H9 (cell line): Measurements from ENCODE around the gene USP34. TPM values are rescaled to one million over a fixed set of nuclear protein-coding genes. Genes with fewer than 3 reads are reported as not detected.

Experiments
- DNase-seq: peaks from one replicate; pipeline ENCODE4 v3.0.0-alpha.2; 2017
- H2AFZ ChIP-seq: one replicate; pipeline ENCODE4 v1.6.1; 2013; ENCODE audit warnings: mild to moderate bottlenecking, low read length, control low read depth, moderate library complexity
- H2AK5ac ChIP-seq: 2 replicates; pipeline ENCODE4 v1.6.1; 2013; ENCODE audit warnings: low read length, control low read depth, mixed read lengths; ENCODE audit not compliant: insufficient read length
- H2BK120ac ChIP-seq: one replicate; pipeline ENCODE4 v1.6.1; 2013; ENCODE audit warnings: low read depth, mild to moderate bottlenecking, low read length, control low read depth, inconsistent platforms; ENCODE audit not compliant: poor library complexity, severe bottlenecking
- H2BK12ac ChIP-seq: 2 replicates; pipeline ENCODE4 v1.6.1; 2013; ENCODE audit warnings: low read length, control low read depth, mixed read lengths, low read depth; ENCODE audit not compliant: insufficient read length
- H2BK15ac ChIP-seq: 2 replicates; pipeline ENCODE4 v1.6.1; 2013; ENCODE audit warnings: low read depth, low read length, control low read depth
- H2BK20ac ChIP-seq: one replicate; pipeline ENCODE4 v1.6.1; 2013; ENCODE audit warnings: low read depth, mild to moderate bottlenecking, low read length, control low read depth, inconsistent platforms; ENCODE audit not compliant: poor library complexity, severe bottlenecking
- H2BK5ac ChIP-seq: 2 replicates; pipeline ENCODE4 v1.6.1; 2013; ENCODE audit warnings: low read length, control low read depth, mixed read lengths; ENCODE audit not compliant: insufficient read length
- H3K14ac ChIP-seq: 2 replicates; pipeline ENCODE4 v1.6.1; 2013; ENCODE audit warnings: low read length, control low read depth; ENCODE audit not compliant: insufficient read depth
- H3K18ac ChIP-seq: 2 replicates; pipeline ENCODE4 v1.6.1; 2013; ENCODE audit warnings: low read depth, mild to moderate bottlenecking, mixed read lengths, low read length, control low read depth; ENCODE audit not compliant: insufficient read length
- H3K23ac ChIP-seq: 2 replicates; pipeline ENCODE4 v1.6.1; 2013; ENCODE audit warnings: low read length, control low read depth, mixed read lengths, low read depth; ENCODE audit not compliant: insufficient read length
- H3K23me2 ChIP-seq: 2 replicates; pipeline ENCODE4 v1.6.1; 2013; ENCODE audit warnings: low read depth, mild to moderate bottlenecking, mixed read lengths, low read length, control low read depth; ENCODE audit not compliant: insufficient read length, poor library complexity, severe bottlenecking
- H3K27ac ChIP-seq: 2 replicates; pipeline ENCODE4 v1.5.1; 2013; ENCODE audit warnings: low read length, control low read depth, mixed read lengths, low read depth; ENCODE audit not compliant: insufficient read length
- H3K27me3 ChIP-seq: 2 replicates; pipeline ENCODE4 v1.6.1; 2013; ENCODE audit warnings: low read length, control low read depth, inconsistent platforms; ENCODE audit not compliant: insufficient read depth
- H3K4ac ChIP-seq: 2 replicates; pipeline ENCODE4 v1.6.1; 2013; ENCODE audit warnings: low read depth, mild to moderate bottlenecking, control low read depth, inconsistent platforms, low read length, moderate library complexity
- H3K4me1 ChIP-seq: 2 replicates; pipeline ENCODE4 v1.6.1; 2013; ENCODE audit warnings: low read length, control low read depth, inconsistent platforms; ENCODE audit not compliant: insufficient read depth
- H3K4me2 ChIP-seq: 2 replicates; pipeline ENCODE4 v1.6.1; 2013; ENCODE audit warnings: low read length, control low read depth, mixed read lengths; ENCODE audit not compliant: insufficient read length, insufficient read depth
- H3K56ac ChIP-seq: 2 replicates; pipeline ENCODE4 v1.6.1; 2013; ENCODE audit warnings: low read depth, mild to moderate bottlenecking, mixed read lengths, low read length, control low read depth; ENCODE audit not compliant: insufficient read length
- H3K79me1 ChIP-seq: 2 replicates; pipeline ENCODE4 v1.6.1; 2013; ENCODE audit warnings: low read depth, mild to moderate bottlenecking, moderate library complexity, low read length, control low read depth, inconsistent platforms; ENCODE audit not compliant: insufficient read depth, poor library complexity, severe bottlenecking
- H3K79me2 ChIP-seq: 2 replicates; pipeline ENCODE4 v1.6.1; 2013; ENCODE audit warnings: low read length, control low read depth, inconsistent platforms; ENCODE audit not compliant: insufficient read depth
- H3K9ac ChIP-seq: 2 replicates; pipeline ENCODE4 v1.6.1; 2013; ENCODE audit warnings: low read length, control low read depth, mixed read lengths; ENCODE audit not compliant: insufficient read length; ENCODE audit errors: extremely low read depth
- H3K9me3 ChIP-seq: one replicate; pipeline ENCODE4 v1.6.1; 2013; ENCODE audit warnings: low read depth, low read length, inconsistent platforms; ENCODE audit not compliant: control insufficient read depth
- H3T11ph ChIP-seq: one replicate; pipeline ENCODE4 v1.6.1; 2013; ENCODE audit warnings: mild to moderate bottlenecking, low read length, control low read depth, inconsistent platforms
- H4K20me1 ChIP-seq: one replicate; pipeline ENCODE4 v1.6.1; 2013; ENCODE audit not compliant: control insufficient read depth, insufficient read length, insufficient read depth
- H4K5ac ChIP-seq: 2 replicates; pipeline ENCODE4 v1.6.1; 2013; ENCODE audit warnings: low read depth, mild to moderate bottlenecking, mixed read lengths, low read length, control low read depth; ENCODE audit not compliant: insufficient read length
- H4K8ac ChIP-seq: replicated peaks from 2 replicates; pipeline ENCODE4 v1.6.1; 2013; ENCODE audit warnings: low read length, control low read depth, mixed read lengths, low read depth; ENCODE audit not compliant: insufficient read length
- H4K91ac ChIP-seq: 2 replicates; pipeline ENCODE4 v1.6.1; 2013; ENCODE audit warnings: low read depth, mild to moderate bottlenecking, moderate library complexity, mixed read lengths, low read length, control low read depth; ENCODE audit not compliant: insufficient read length
- H3K27ac Mint-ChIP-seq, 3 experiments: 2 replicates in 2 of 3; 3 replicates in 1 of 3; pipeline ENCODE4 v1.8.0; 2020 to 2021; ENCODE audit warnings: mixed read lengths in 3 of 3, mild to moderate bottlenecking in 1 of 3, moderate library complexity in 1 of 3
- H3K27me3 Mint-ChIP-seq: 2 replicates; pipeline ENCODE4 v1.8.0; 2021; ENCODE audit warnings: low read depth, mild to moderate bottlenecking, moderate library complexity, mixed read lengths
- H3K36me3 Mint-ChIP-seq, 3 experiments: 2 replicates in 2 of 3; 3 replicates in 1 of 3; pipeline ENCODE4 v1.8.0; 2020 to 2021; ENCODE audit warnings: low read depth in 3 of 3, mixed read lengths in 3 of 3; ENCODE audit not compliant: insufficient read depth in 1 of 3
- H3K4me1 Mint-ChIP-seq, 2 experiments: 2 replicates each; pipeline ENCODE4 v1.8.0; 2020; ENCODE audit warnings: mixed read lengths in 2 of 2
- H3K4me3 Mint-ChIP-seq, 2 experiments: 2 replicates in 1 of 2; 3 replicates in 1 of 2; pipeline ENCODE4 v1.8.0; 2020 to 2021; ENCODE audit warnings: mild to moderate bottlenecking in 2 of 2, mixed read lengths in 2 of 2, moderate library complexity in 1 of 2
- H3K9me3 Mint-ChIP-seq, 2 experiments: 2 replicates in 1 of 2; 3 replicates in 1 of 2; pipeline ENCODE4 v1.8.0; 2020; ENCODE audit warnings: mild to moderate bottlenecking in 2 of 2, mixed read lengths in 2 of 2, moderate library complexity in 1 of 2
- WGBS: extraction: QIAGEN DNeasy Blood & Tissue Kit; methylation state at CpG from one replicate; pipeline ENCODE4 v1.1.7; 2013; ENCODE audit warnings: missing lambda C conversion rate, low lambda C conversion rate, mixed read lengths; ENCODE audit not compliant: insufficient read length; ENCODE audit errors: extremely low coverage; 5-methylcytosine and 5-hydroxymethylcytosine counted together
- long read RNA-seq: library from polyadenylated mRNA; unstranded; transcript quantifications from one replicate; pipeline ENCODE4 v2.0.0, GENCODE V29; 2020
- total RNA-seq: library from RNA; stranded (reverse); gene quantifications from 2 replicates; pipeline ENCODE4 v1.2.1, GENCODE V29; 2021
- TF ChIP-seq, protein P1 (sequence below): fragments of 200-600 bp; sonication (generic); conservative IDR thresholded peaks from 3 replicates; pipeline ENCODE4 v1.8.0; 2021; ENCODE audit warnings: antibody characterized with exemption, mild to moderate bottlenecking

Gene USP34, protein sequence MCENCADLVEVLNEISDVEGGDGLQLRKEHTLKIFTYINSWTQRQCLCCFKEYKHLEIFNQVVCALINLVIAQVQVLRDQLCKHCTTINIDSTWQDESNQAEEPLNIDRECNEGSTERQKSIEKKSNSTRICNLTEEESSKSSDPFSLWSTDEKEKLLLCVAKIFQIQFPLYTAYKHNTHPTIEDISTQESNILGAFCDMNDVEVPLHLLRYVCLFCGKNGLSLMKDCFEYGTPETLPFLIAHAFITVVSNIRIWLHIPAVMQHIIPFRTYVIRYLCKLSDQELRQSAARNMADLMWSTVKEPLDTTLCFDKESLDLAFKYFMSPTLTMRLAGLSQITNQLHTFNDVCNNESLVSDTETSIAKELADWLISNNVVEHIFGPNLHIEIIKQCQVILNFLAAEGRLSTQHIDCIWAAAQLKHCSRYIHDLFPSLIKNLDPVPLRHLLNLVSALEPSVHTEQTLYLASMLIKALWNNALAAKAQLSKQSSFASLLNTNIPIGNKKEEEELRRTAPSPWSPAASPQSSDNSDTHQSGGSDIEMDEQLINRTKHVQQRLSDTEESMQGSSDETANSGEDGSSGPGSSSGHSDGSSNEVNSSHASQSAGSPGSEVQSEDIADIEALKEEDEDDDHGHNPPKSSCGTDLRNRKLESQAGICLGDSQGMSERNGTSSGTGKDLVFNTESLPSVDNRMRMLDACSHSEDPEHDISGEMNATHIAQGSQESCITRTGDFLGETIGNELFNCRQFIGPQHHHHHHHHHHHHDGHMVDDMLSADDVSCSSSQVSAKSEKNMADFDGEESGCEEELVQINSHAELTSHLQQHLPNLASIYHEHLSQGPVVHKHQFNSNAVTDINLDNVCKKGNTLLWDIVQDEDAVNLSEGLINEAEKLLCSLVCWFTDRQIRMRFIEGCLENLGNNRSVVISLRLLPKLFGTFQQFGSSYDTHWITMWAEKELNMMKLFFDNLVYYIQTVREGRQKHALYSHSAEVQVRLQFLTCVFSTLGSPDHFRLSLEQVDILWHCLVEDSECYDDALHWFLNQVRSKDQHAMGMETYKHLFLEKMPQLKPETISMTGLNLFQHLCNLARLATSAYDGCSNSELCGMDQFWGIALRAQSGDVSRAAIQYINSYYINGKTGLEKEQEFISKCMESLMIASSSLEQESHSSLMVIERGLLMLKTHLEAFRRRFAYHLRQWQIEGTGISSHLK (N-terminal part only)
- 84.3 and 93.9 TPM in 2 replicates for total RNA-seq
- long read RNA-seq, partial matches to known transcripts: 18 of 24 reads
- long read RNA-seq, other reads (novel, unspliced or antisense): 6 of 24 reads

DNA sequence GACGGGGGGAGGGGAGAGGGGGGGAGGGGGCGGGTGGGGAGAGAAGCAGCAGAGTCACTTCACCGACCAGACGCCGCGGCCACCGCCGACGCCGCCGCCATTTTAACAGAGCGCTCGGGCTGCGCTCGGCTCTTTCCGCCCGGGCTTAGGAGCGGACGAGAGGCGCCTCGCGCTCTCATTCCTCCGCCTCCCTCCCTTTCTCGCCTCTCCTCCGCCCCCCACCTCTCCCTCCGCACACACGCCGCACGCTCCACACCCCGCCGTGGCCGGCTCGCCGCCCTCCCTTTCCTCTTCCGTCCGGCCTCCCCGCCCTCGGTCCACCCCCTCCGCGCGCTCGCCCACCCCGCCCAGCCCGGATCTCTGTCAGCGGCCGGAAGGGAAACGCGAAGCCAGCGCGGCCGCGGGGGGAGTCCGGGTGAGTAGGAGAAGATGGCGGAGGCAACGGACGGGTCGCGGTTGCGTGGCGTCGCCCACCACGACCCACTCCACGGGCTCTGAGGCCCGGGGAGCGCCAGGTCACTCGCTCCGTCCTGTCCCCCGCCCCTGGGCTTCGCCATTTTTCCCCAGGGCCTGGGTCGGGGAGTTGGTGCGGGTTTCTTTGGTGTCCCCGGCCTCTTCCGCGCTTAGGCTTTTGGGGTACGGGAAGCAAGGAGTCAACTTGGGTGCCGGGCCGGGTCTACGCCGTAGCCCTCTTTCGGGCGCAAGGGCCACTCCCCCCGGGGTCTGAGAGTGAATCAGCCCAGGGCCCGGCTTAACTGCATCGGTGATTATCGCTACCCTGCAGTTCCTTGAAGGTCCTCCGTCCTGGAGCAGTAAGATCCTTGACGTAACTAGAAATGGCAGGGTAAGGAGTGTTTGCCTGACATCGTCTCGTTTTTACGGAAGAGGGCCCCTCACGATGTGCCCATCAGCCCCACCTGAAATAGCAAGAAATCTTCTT lies at the start of gene USP34:
TSS of gene USP34 (minus strand) at position 123 of the 940 bp plus-strand sequence. CDS start 395 bp downstream, outside the sequence.
- no peak within 1 kb of the TSS for H2AK5ac ChIP-seq
- H3K56ac ChIP-seq: no peak within 1 kb of the TSS
- DNase-seq: peak; percentile 91
- no CpG with 5 or more reads among the region's 91 CpGs for WGBS
- H3T11ph ChIP-seq: no peak within 1 kb of the TSS
- H3K79me2 ChIP-seq: peaks cover 35% of the 10 kb centered on the region; the same call in 1 of the 2 replicates
- H3K27ac ChIP-seq: peak within 1 kb of the TSS; percentile 53
- no peak within 1 kb of the TSS for H3K4ac ChIP-seq
- no peak within 1 kb of the TSS for H2BK5ac ChIP-seq
- no peak within 1 kb of the TSS for H2BK120ac ChIP-seq
- peak within 1 kb of the TSS; percentile 64 for H3K14ac ChIP-seq
- no peaks in the 10 kb centered on the region for H3K9me3 ChIP-seq
- H3K4me3 Mint-ChIP-seq: peak within 1 kb of the TSS; percentile 93 to 98
- peaks cover 7% of the 10 kb centered on the region for H3K23me2 ChIP-seq
- no peak within 1 kb of the TSS for H2BK20ac ChIP-seq
- H3K23ac ChIP-seq: no peak within 1 kb of the TSS
- H3K4me1 ChIP-seq: no peaks in the 10 kb centered on the region
- TF ChIP-seq, protein P1, sequence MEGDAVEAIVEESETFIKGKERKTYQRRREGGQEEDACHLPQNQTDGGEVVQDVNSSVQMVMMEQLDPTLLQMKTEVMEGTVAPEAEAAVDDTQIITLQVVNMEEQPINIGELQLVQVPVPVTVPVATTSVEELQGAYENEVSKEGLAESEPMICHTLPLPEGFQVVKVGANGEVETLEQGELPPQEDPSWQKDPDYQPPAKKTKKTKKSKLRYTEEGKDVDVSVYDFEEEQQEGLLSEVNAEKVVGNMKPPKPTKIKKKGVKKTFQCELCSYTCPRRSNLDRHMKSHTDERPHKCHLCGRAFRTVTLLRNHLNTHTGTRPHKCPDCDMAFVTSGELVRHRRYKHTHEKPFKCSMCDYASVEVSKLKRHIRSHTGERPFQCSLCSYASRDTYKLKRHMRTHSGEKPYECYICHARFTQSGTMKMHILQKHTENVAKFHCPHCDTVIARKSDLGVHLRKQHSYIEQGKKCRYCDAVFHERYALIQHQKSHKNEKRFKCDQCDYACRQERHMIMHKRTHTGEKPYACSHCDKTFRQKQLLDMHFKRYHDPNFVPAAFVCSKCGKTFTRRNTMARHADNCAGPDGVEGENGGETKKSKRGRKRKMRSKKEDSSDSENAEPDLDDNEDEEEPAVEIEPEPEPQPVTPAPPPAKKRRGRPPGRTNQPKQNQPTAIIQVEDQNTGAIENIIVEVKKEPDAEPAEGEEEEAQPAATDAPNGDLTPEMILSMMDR: no peak
- H4K5ac ChIP-seq: no peak within 1 kb of the TSS
- H3K18ac ChIP-seq: peak within 1 kb of the TSS; percentile 85
- H2BK15ac ChIP-seq: no peak within 1 kb of the TSS
- H4K91ac ChIP-seq: no peak within 1 kb of the TSS
- peaks cover 2% of the 10 kb centered on the region for H3K79me1 ChIP-seq
- H3K9me3 Mint-ChIP-seq: no peaks in the 10 kb centered on the region; a peak in 1 of 5 replicates
- H4K20me1 ChIP-seq: no peaks in the 10 kb centered on the region
- H3K9ac ChIP-seq: peak within 1 kb of the TSS; percentile 92
- H4K8ac ChIP-seq: no peak within 1 kb of the TSS
- no peaks in the 10 kb centered on the region for H3K27me3 Mint-ChIP-seq
- H2BK12ac ChIP-seq: no peak within 1 kb of the TSS
- no peaks in the 10 kb centered on the region for H3K27me3 ChIP-seq
- H3K4me1 Mint-ChIP-seq: peaks cover 21 to 26% of the 10 kb centered on the region in 2 experiments
- H3K4me2 ChIP-seq: peak within 1 kb of the TSS; percentile 99
- peak within 1 kb of the TSS; percentile 98 to 99 (median 99) for H3K27ac Mint-ChIP-seq
- H2AFZ ChIP-seq: no peak within 1 kb of the TSS
- peaks cover 6 to 26% (median 26%) of the 10 kb centered on the region in 3 experiments for H3K36me3 Mint-ChIP-seq
